Activated CD8-positive, alpha-beta memory T cell treated with anti-CD3 and anti-CD28 coated beads, Interleukin-2, amount 10 ng/mL, durations not matched to agents 7 days and 5 days (primary cell): ENCODE data around the gene CEP104. TPM values are rescaled to one million over a fixed set of nuclear protein-coding genes. Genes with fewer than 3 reads are reported as not detected.

Experiments
- ATAC-seq: fragments of 150-1000 bp; cut with Tn5 transposase; one replicate; pipeline ENCODE4 v1.10.0; 2021; ENCODE audit warnings: moderate library complexity
- CTCF ChIA-PET: fragments of 350-600 bp; sonication (Branson Sonifier 250); formaldehyde crosslinking; loops from one replicate; lab custom pipeline; 2021; ENCODE audit warnings: antibody characterized with exemption; lab: Charles Lee
- DNase-seq: peaks from one replicate; pipeline ENCODE4 v3.0.0-alpha.2; 2020
- H3K27ac Mint-ChIP-seq: one replicate; pipeline ENCODE4 v1.8.0; 2021; ENCODE audit warnings: mild to moderate bottlenecking, mixed read lengths
- H3K27me3 Mint-ChIP-seq: one replicate; pipeline ENCODE4 v1.8.0; 2021; ENCODE audit warnings: mixed read lengths
- H3K36me3 Mint-ChIP-seq: one replicate; pipeline ENCODE4 v1.8.0; 2021; ENCODE audit warnings: mild to moderate bottlenecking, mixed read lengths
- H3K4me1 Mint-ChIP-seq: one replicate; pipeline ENCODE4 v1.8.0; 2021; ENCODE audit warnings: mixed read lengths
- H3K4me3 Mint-ChIP-seq: one replicate; pipeline ENCODE4 v1.8.0; 2021; ENCODE audit warnings: mild to moderate bottlenecking, moderate library complexity, mixed read lengths
- H3K9me3 Mint-ChIP-seq: one replicate; pipeline ENCODE4 v1.8.0; 2022; ENCODE audit warnings: low read depth, mixed read lengths
- total RNA-seq, 2 experiments: library from RNA; stranded (reverse); gene quantifications; one replicate each; pipeline ENCODE4 v1.2.3, GENCODE V29; 2021

Gene CEP104
- total RNA-seq, 2 experiments from 2014 or later: 45.0 to 52.2 TPM

DNA sequence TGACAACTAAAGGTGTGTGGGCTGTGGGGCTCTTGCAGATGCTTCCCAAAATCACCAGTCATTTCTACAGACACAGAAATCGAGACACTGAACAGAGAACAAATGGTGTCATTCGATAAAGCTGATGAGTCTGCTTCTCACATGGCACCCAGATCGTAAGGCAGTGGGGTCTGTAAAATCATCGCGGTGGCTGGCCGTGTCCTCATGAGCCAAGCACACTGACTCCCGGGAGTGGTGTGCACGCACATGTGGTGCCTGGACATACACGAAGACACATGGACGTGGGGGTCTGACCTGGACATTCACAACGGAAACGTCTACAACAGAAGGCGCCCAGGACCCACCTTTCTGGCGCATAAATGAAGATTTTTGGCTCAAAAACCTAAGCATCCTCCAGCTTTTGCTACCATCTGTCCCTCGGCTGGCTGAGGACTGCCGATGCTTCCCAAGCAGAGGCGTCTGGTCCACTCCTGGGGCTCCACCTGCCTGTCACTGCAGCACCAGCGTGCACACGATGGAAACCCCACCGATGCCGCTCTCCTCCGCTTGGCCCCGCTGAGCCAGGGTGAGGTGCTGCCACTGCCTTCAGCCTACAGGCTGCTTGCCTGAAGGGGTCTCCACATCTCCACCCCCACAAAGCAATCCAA lies 77.6 kb downstream of the CEP104 start:
- ATAC-seq (no peak), DNase-seq (no peak)
- CTCF ChIA-PET: interaction anchor here (0.7 kb wide), 1 partner anchor 128 kb away, joined by 4 read pairs; no protein-coding TSS in a partner anchor
- Mint-ChIP-seq H3K9me3 (no peaks in the 10 kb centered on the region), H3K4me1 (peaks cover 2% of the 10 kb centered on the region), H3K4me3 (no peak overlapping the region), H3K36me3 (peaks cover 21% of the 10 kb centered on the region), H3K27ac (no peak overlapping the region), H3K27me3 (no peaks in the 10 kb centered on the region)

GRCh38 chr1:3778590-3779264 lies 78.3 kb downstream of the CEP104 start:
- no peaks in the 10 kb centered on the region for H3K9me3 Mint-ChIP-seq
- peaks cover 18% of the 10 kb centered on the region for H3K36me3 Mint-ChIP-seq
- no peak overlapping the region for H3K27ac Mint-ChIP-seq
- ATAC-seq (no peak), DNase-seq (no peak)
- no peaks in the 10 kb centered on the region for H3K27me3 Mint-ChIP-seq
- CTCF ChIA-PET: interaction anchor here (0.7 kb wide), 1 partner anchor 128 kb away, joined by 4 read pairs; no protein-coding TSS in a partner anchor
- peaks cover 2% of the 10 kb centered on the region for H3K4me1 Mint-ChIP-seq
- H3K4me3 Mint-ChIP-seq: no peak overlapping the region

DNA sequence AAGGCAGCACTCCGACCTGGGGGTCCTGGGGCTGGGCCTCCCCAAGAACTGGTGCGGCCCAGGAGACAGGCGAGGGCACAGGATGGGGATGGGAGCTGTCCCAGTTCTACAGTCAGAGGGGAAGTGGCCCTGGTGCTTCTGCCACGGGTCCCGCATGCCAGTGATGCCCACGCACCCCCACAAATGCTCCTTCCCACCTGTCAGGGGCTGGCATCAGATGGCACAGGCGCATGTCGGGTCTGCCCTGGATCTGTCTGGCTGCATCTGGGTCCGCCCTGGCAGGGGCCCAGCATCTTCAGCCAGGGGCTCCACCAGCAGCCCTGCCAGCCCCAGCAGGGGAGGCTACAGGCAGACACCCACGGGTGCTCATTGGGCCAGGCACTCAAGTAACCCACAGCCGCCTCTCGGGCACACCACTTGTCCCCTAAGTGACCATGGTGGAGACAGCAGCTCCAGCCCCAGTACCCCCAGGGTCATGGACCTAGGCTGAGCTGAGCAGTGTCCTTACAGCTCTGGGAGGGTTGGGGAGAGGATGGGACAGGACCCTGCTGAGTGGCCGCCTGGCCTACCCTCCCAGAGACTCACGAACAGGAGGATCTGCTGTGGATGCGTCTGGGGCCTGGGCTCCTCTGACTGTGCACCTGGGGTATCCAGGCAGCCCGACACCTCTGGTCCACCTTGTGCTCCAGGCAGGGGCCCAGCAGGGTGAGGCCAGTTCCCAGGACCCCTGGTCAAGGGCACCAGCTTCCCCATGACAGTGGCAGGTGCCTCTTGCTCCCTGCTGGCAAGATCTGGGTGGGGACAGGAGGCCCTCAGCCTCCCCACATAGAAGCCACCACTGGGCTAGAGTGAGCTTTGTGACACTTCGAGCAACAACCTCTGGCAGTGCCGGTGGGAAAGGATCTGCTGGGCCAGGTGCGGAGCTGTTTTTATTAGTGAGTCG lies 79.1 kb downstream of the CEP104 start:
- DNase-seq: no peak
- no peak overlapping the region for H3K4me3 Mint-ChIP-seq
- peaks cover 2% of the 10 kb centered on the region for H3K4me1 Mint-ChIP-seq
- no peaks in the 10 kb centered on the region for H3K9me3 Mint-ChIP-seq
- ATAC-seq: no peak
- no peaks in the 10 kb centered on the region for H3K27me3 Mint-ChIP-seq
- H3K36me3 Mint-ChIP-seq: peaks cover 18% of the 10 kb centered on the region
- H3K27ac Mint-ChIP-seq: no peak overlapping the region
- CTCF ChIA-PET: interaction anchor here (0.7 kb wide), 1 partner anchor 129 kb away, joined by 4 read pairs; no protein-coding TSS in a partner anchor

GRCh38 chr1:3777078-3777547 lies 79.9 kb downstream of the CEP104 start:
- no peak overlapping the region for H3K4me3 Mint-ChIP-seq
- peaks cover 14% of the 10 kb centered on the region for H3K36me3 Mint-ChIP-seq
- H3K9me3 Mint-ChIP-seq: no peaks in the 10 kb centered on the region
- H3K4me1 Mint-ChIP-seq: peaks cover 2% of the 10 kb centered on the region
- CTCF ChIA-PET: interaction anchor here (1.6 to 3.9 kb wide), 2 partner anchors 19 to 26 kb away, joined by 10 to 25 read pairs; partner anchors contain the start of gene LRRC47
- no peak overlapping the region for H3K27ac Mint-ChIP-seq
- no peaks in the 10 kb centered on the region for H3K27me3 Mint-ChIP-seq
- ATAC-seq: no peak
- DNase-seq: no peak

DNA sequence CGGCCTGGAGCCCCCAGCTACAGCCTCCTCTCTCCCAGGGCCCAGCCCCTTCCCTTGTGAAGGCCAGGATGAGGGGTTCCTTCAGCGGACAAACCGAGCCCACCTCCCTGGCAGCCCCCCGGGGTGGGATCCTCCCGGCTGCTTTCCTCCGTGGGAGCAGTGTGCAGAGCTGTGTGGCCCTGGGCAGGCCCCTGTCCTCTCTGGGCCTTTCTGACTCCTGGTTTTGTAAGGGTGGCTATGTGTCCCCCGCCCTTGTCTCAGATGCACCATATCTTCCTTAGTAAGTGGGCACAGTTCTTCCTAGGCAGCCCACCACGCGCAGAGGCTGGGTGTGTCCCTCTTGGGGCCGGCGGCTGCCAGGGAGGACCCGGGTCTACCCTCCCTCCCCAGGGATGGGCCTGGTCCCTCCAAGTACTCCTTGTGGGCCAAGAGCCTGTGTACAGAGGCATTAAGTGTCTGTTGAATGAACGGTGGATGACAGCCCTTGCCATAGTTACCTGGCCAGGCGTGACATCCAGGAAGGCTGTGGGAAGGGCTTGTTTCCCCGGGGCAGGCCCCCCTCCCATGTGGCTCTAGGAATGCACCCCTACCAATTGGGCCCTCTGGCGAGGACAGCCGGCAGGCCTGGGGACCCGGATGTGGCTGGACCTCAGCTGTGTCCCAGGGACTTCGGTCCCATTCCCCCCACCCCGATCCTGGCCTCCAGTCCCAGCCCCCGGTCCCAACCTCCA lies 80.6 kb downstream of the CEP104 start:
- no peak for DNase-seq
- CTCF ChIA-PET: interaction anchor here (0.7 to 3.9 kb wide), 8 partner anchors 10 to 127 kb away, joined by 3 to 25 read pairs (median 5); partner anchors contain the start of gene LRRC47
- no peak overlapping the region for H3K27ac Mint-ChIP-seq
- no peaks in the 10 kb centered on the region for H3K9me3 Mint-ChIP-seq
- ATAC-seq: no peak
- H3K4me3 Mint-ChIP-seq: no peak overlapping the region
- peaks cover 2% of the 10 kb centered on the region for H3K4me1 Mint-ChIP-seq
- H3K27me3 Mint-ChIP-seq: no peaks in the 10 kb centered on the region
- H3K36me3 Mint-ChIP-seq: peaks cover 10% of the 10 kb centered on the region

- H3K4me3 Mint-ChIP-seq: no peak overlapping the region
- ATAC-seq: peak; percentile 36
- CTCF ChIA-PET: interaction anchor here (0.7 to 3.9 kb wide), 8 partner anchors 10 to 127 kb away, joined by 3 to 25 read pairs (median 5); partner anchors contain the start of gene LRRC47
- H3K27ac Mint-ChIP-seq: no peak overlapping the region
- H3K4me1 Mint-ChIP-seq: peaks cover 2% of the 10 kb centered on the region
- H3K9me3 Mint-ChIP-seq: no peaks in the 10 kb centered on the region
- no peaks in the 10 kb centered on the region for H3K27me3 Mint-ChIP-seq
- peak; percentile 55 for DNase-seq
- peaks cover 8% of the 10 kb centered on the region for H3K36me3 Mint-ChIP-seq
These were observed 81.4 kb downstream of the CEP104 start for GRCh38 chr1:3775490-3776230.

- Mint-ChIP-seq H3K27me3 (no peaks in the 10 kb centered on the region), H3K27ac (no peak overlapping the region), H3K4me1 (peaks cover 2% of the 10 kb centered on the region), H3K9me3 (no peaks in the 10 kb centered on the region), H3K36me3 (peaks cover 3% of the 10 kb centered on the region), H3K4me3 (no peak overlapping the region)
- DNase-seq (no peak), ATAC-seq (no peak)
- CTCF ChIA-PET: interaction anchor here (3.9 kb wide), 1 partner anchor 28 kb away, joined by 25 read pairs; no protein-coding TSS in a partner anchor
These were observed 82.0 kb downstream of the CEP104 start for GRCh38 chr1:3774946-3775489.

DNA sequence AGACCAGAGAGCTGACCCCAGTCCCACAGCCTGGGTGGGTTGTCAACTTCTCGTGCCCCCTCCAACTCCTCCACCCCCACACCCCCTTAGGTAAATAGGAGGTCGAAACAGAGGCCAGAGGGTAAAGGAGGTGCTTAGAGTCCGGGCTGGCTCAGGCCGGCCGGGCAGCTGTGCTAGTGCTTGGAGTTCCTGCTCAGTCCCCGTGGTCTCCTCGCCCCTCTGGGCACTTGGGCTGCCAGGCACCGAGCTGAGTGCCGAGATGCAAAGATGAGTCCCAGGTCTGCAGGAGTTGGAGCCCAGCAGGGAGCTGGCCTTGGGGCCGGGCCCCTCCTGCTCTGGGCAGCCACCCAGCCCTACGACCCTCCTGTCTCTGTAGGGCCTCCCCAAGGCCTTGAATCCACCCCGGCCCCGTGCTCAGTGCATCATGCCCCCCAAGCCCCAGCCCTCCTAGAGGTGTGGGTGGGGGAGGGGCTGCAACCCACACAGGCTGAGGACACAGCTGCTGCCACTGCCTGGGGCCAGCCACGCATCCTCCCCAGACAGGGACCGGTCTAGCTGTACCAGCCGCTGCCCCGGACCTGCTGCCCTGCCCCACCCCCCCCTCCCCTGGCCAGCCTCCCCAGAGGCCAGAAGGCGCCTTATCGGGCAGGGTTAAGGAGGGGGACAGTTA lies 82.6 kb downstream of the CEP104 start:
- no peak overlapping the region for H3K27ac Mint-ChIP-seq
- H3K4me1 Mint-ChIP-seq: peaks cover 2% of the 10 kb centered on the region
- CTCF ChIA-PET: interaction anchor here (1.0 to 3.9 kb wide), 2 partner anchors 22 to 28 kb away, joined by 3 to 25 read pairs; partner anchors contain the start of gene LRRC47
- no peak overlapping the region for H3K4me3 Mint-ChIP-seq
- H3K27me3 Mint-ChIP-seq: no peaks in the 10 kb centered on the region
- H3K36me3 Mint-ChIP-seq: no peaks in the 10 kb centered on the region
- no peaks in the 10 kb centered on the region for H3K9me3 Mint-ChIP-seq
- no peak for ATAC-seq
- DNase-seq: no peak

DNA sequence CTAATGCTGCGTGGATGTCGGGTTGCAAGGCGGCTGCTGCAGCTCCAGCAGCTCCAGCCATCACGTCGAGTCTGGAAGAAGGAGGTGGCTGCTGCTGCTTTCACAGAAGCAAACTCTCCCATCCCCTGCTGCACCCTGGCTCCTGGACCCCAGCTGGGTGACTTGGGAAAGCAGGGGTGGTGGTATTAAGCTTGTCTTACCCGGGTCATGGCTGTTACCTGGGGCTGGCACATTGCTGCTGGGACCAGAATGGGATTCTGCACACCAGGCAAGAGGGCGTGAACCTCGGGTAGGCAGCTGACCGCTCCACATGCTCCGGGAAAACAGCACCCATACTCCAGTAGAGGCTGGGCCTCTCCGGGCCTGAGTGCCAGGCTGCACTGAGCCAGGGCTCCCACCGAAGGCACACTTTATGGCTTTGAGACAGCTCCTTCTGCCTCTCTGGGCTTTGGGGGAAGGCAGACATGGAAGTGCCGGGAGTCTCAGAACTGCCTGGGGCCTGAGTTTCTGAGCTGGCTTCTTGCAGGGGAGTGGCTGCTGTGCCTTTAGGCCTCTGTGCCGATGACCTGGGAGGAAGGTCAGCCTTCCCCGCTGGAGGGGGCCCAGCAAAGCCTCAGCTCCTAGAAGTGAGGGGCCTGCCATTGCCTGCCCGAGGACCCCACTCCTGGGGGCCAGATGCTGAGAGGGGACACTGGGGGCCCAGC lies 83.3 kb downstream of the CEP104 start:
- no peak for ATAC-seq
- no peak for DNase-seq
- peaks cover 2% of the 10 kb centered on the region for H3K4me1 Mint-ChIP-seq
- no peak overlapping the region for H3K27ac Mint-ChIP-seq
- no peaks in the 10 kb centered on the region for H3K36me3 Mint-ChIP-seq
- no peaks in the 10 kb centered on the region for H3K9me3 Mint-ChIP-seq
- CTCF ChIA-PET: interaction anchor here (1.0 to 3.9 kb wide), 2 partner anchors 22 to 29 kb away, joined by 3 to 25 read pairs; partner anchors contain the start of gene LRRC47
- H3K27me3 Mint-ChIP-seq: no peaks in the 10 kb centered on the region
- H3K4me3 Mint-ChIP-seq: no peak overlapping the region

- no peak for DNase-seq
- Mint-ChIP-seq H3K27me3 (no peaks in the 10 kb centered on the region), H3K9me3 (no peaks in the 10 kb centered on the region), H3K27ac (no peak within 1 kb of the TSS), H3K4me1 (peaks cover 2% of the 10 kb centered on the region), H3K36me3 (no peaks in the 10 kb centered on the region), H3K4me3 (peak within 1 kb of the TSS; percentile 45)
- ATAC-seq: no peak
- CTCF ChIA-PET: interaction anchor here (1.0 to 3.9 kb wide), 2 partner anchors 23 to 30 kb away, joined by 3 to 25 read pairs; partner anchors contain the start of gene LRRC47
These were observed 84.1 kb downstream of the CEP104 start, which contains the start of gene SMIM1 for GRCh38 chr1:3772715-3773571. SMIM1 (plus strand) TSS chr1:3772749; CDS start chr1:3775374, 2,625 bp downstream.
